B cell (primary cell): Measurements from ENCODE around the gene NIF3L1. TPM values are rescaled to one million over a fixed set of nuclear protein-coding genes. Genes with fewer than 3 reads are reported as not detected.

Experiments used
- ATAC-seq: fragments of 200-7000 bp; cut with Tn5 transposase; one replicate; pipeline ENCODE4 v1.10.0; 2021; ENCODE audit warnings: low read depth, mild to moderate bottlenecking, moderate number of reproducible peaks, moderate library complexity
- CTCF ChIA-PET: fragments of 350-600 bp; sonication (Branson Sonifier 250); formaldehyde crosslinking; loops from one replicate; lab custom pipeline; 2021; ENCODE audit warnings: antibody characterized with exemption, inconsistent platforms; lab: Charles Lee
- POLR2A ChIA-PET: fragments of 350-600 bp; sonication (Branson Sonifier 250); formaldehyde crosslinking; loops from one replicate; lab custom pipeline; 2021; ENCODE audit warnings: antibody characterized with exemption; lab: Charles Lee
- DNase-seq: peaks from one replicate; pipeline ENCODE4 v3.0.0; 2013
- H2AFZ ChIP-seq: 2 replicates; pipeline ENCODE4 v1.6.1; 2012; ENCODE audit warnings: mild to moderate bottlenecking, low read depth, low read length; ENCODE audit not compliant: insufficient read depth, poor library complexity, severe bottlenecking
- H3K27ac ChIP-seq, 2 donors: 1 replicate in 1 of 2; 2 replicates in 1 of 2; pipeline ENCODE4 v1.5.1; 2012 to 2013; ENCODE audit warnings: low read length in 2 of 2, mild to moderate bottlenecking in 2 of 2, moderate library complexity in 1 of 2
- H3K27me3 ChIP-seq, 4 experiments: fragments of 200-600 bp in 1 of 4; sonication (generic) in 1 of 4; replicated peaks in 1 of 4; 1 replicate in 2 of 4; 2 replicates in 2 of 4; pipeline versions ENCODE4 v1.6.1 to v1.7.0; 2013 to 2016; ENCODE audit warnings: low read length in 3 of 4, mild to moderate bottlenecking in 2 of 4, mixed read lengths in 1 of 4, moderate library complexity in 1 of 4; ENCODE audit not compliant: insufficient read depth in 4 of 4, control insufficient read depth in 3 of 4; ENCODE audit errors: control extremely low read depth in 1 of 4
- H3K36me3 ChIP-seq, 2 experiments: replicated peaks in 1 of 2; 1 replicate in 1 of 2; 2 replicates in 1 of 2; pipeline versions ENCODE4 v1.6.1 to v1.7.1; 2013; ENCODE audit warnings: low read length in 1 of 2; ENCODE audit not compliant: insufficient read depth in 2 of 2, control insufficient read depth in 1 of 2; ENCODE audit errors: control extremely low read depth in 1 of 2, extremely low read depth in 1 of 2
- H3K4me1 ChIP-seq, 2 donors: fragments of 200-600 bp in 1 of 2; sonication (generic) in 1 of 2; 1 replicate in 1 of 2; 2 replicates in 1 of 2; pipeline versions ENCODE4 v1.5.1 to v1.6.1; 2013 to 2017; ENCODE audit warnings: low read length in 2 of 2; ENCODE audit not compliant: control insufficient read depth in 2 of 2, insufficient read depth in 2 of 2
- H3K4me2 ChIP-seq: replicated peaks from 2 replicates; pipeline ENCODE3; 2012; ENCODE audit warnings: mild to moderate bottlenecking, low read depth, low read length; ENCODE audit not compliant: poor library complexity, severe bottlenecking
- H3K4me3 ChIP-seq, 5 experiments: fragments of 200-600 bp in 1 of 5; sonication (generic) in 1 of 5; 1 replicate in 3 of 5; 2 replicates in 2 of 5; pipeline versions ENCODE4 v1.5.1 to v1.7.0; 2011 to 2016; ENCODE audit warnings: low read length in 4 of 5, mild to moderate bottlenecking in 4 of 5, low read depth in 2 of 5, control low read depth in 1 of 5, moderate library complexity in 1 of 5; ENCODE audit not compliant: insufficient read depth in 1 of 5; ENCODE audit errors: control extremely low read depth in 1 of 5, extremely low read depth in 1 of 5
- H3K79me2 ChIP-seq: fragments of 200-600 bp; sonication (generic); one replicate; pipeline ENCODE4 v1.6.0; 2016; ENCODE audit warnings: low read length; ENCODE audit not compliant: control insufficient read depth, insufficient read depth
- H3K9ac ChIP-seq: fragments of 200-600 bp; sonication (generic); 2 replicates; pipeline ENCODE4 v1.6.1; 2017; ENCODE audit warnings: mild to moderate bottlenecking, low read length, moderate library complexity
- H3K9me3 ChIP-seq, 3 donors: one replicate each; pipeline versions ENCODE4 v1.6.1 to v1.7.1; 2013; ENCODE audit warnings: low read length in 2 of 3; ENCODE audit not compliant: control insufficient read depth in 2 of 3, insufficient read depth in 1 of 3; ENCODE audit errors: control extremely low read depth in 1 of 3
- H4K20me1 ChIP-seq: 2 replicates; pipeline ENCODE4 v1.6.0; 2012; ENCODE audit warnings: mild to moderate bottlenecking, low read length; ENCODE audit not compliant: insufficient read depth, control insufficient read depth, poor library complexity, severe bottlenecking
- H3K27ac Mint-ChIP-seq: one replicate; pipeline ENCODE4 v1.8.0; 2021; ENCODE audit warnings: mixed read lengths
- H3K27me3 Mint-ChIP-seq: one replicate; pipeline ENCODE4 v1.8.0; 2021; ENCODE audit warnings: mixed read lengths
- H3K4me1 Mint-ChIP-seq: one replicate; pipeline ENCODE4 v1.8.0; 2021; ENCODE audit warnings: mixed read lengths
- H3K4me3 Mint-ChIP-seq: one replicate; pipeline ENCODE4 v1.8.0; 2021; ENCODE audit warnings: mixed read lengths
- H3K9me3 Mint-ChIP-seq: one replicate; pipeline ENCODE4 v1.8.0; 2022; ENCODE audit warnings: mixed read lengths; ENCODE audit not compliant: insufficient read depth
- CTCF ChIP-seq: fragments of 200-600 bp; IDR thresholded peaks from one replicate; pipeline ENCODE4 v1.8.0; 2022; ENCODE audit warnings: antibody characterized with exemption, mild to moderate bottlenecking
- EZH2 ChIP-seq: IDR thresholded peaks from 2 replicates; pipeline ENCODE4 v1.6.1; 2012; ENCODE audit warnings: borderline replicate concordance, low read depth, mild to moderate bottlenecking, moderate library complexity, low read length; ENCODE audit not compliant: insufficient read depth, poor library complexity, severe bottlenecking
- WGBS: methylation state at CpG from one replicate; pipeline ENCODE4 v1.1.5; 2013; ENCODE audit warnings: missing lambda C conversion rate; ENCODE audit not compliant: insufficient coverage; 5-methylcytosine and 5-hydroxymethylcytosine counted together
- intact Hi-C: fragments of 100-400 bp; cut with micrococcal nuclease; formaldehyde crosslinking; loops from one replicate; pipeline ENCODE4 v1.10.0; 2022
- polyA plus RNA-seq: library from polyadenylated mRNA; depleted of rRNA; stranded (reverse); fragments of >200 nt; gene quantifications from 2 replicates; pipeline ENCODE4 v1.2.3, GENCODE V29; 2012
- total RNA-seq, 2 donors: library from RNA; stranded (reverse); fragments of 120-200 nt in 1 of 2; gene quantifications; 1 replicate in 1 of 2; 2 replicates in 1 of 2; pipeline versions ENCODE4 v1.2.3 to v1.2.4, GENCODE V29; 2013 to 2022

The NIF3L1 gene
- total and polyA plus RNA-seq, 2 donors (not counting 1 experiment from before 2014, with no cell fraction given): 22.6 to 26.7 TPM

DNA sequence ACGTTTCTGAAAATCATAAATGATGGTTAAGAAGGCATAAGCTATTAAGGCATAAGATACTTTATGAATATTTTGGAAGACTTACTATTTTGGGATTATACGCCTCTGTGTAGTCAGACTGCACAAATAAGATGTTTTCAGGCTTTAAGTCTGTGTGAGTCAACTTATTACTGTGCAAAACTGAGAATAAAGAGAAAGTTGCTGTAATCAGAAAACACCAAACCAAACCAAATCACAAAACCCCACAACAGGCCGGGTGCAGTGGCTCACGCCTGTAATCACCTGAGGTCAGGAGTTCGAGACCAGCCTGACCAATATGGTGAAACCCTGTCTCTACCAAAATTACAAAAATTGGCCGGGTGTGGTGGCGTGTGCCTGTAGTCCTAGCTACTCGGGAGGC, 32.4 kb upstream of the NIF3L1 start:
- Histone ChIP-seq H2AFZ (no peak overlapping the region), H3K79me2 (peaks cover 77% of the 10 kb centered on the region), H3K27ac (no peak overlapping the region), H4K20me1 (peaks cover 82% of the 10 kb centered on the region), H3K4me3 (no peak overlapping the region), H3K9ac (no peak overlapping the region), H3K4me1 (peaks cover 23 to 37% of the 10 kb centered on the region in 2 donors), H3K36me3 (peaks cover 34 to 100% of the 10 kb centered on the region in 2 experiments), H3K4me2 (no peak overlapping the region), H3K27me3 (no peaks in the 10 kb centered on the region), H3K9me3 (no peaks in the 10 kb centered on the region)
- ChIA-PET POLR2A (no interaction called here), CTCF (interaction anchor here (1.9 kb wide), 1 partner anchor 321 kb away, joined by 5 read pairs; no protein-coding TSS in a partner anchor)
- no peak for ATAC-seq
- 100% methylated on average over 1 of the region's 8 CpGs for whole genome bisulfite sequencing
- Mint-ChIP-seq H3K9me3 (no peaks in the 10 kb centered on the region), H3K27ac (no peak overlapping the region), H3K27me3 (no peaks in the 10 kb centered on the region), H3K4me3 (no peak overlapping the region), H3K4me1 (peaks cover 37% of the 10 kb centered on the region)
- intact Hi-C loops: no loop called here
- no peak for TF ChIP-seq EZH2
- TF ChIP-seq CTCF: no peak
- no peak for DNase-seq

GRCh38 chr2:200860092-200860795, 28.9 kb upstream of the NIF3L1 start:
- TF ChIP-seq CTCF (no peak), EZH2 (no peak)
- Histone ChIP-seq H4K20me1 (peaks cover 81% of the 10 kb centered on the region), H3K4me1 (peaks cover 31 to 42% of the 10 kb centered on the region in 2 donors), H3K9ac (peak overlapping the region; percentile 100), H2AFZ (no peak overlapping the region), H3K36me3 (peaks cover 21 to 68% of the 10 kb centered on the region in 2 experiments), H3K4me3 (peak overlapping the region in 1 of 5 experiments; percentile 93), H3K27me3 (no peaks in the 10 kb centered on the region), H3K9me3 (no peaks in the 10 kb centered on the region), H3K4me2 (peak overlapping the region; percentile 74), H3K79me2 (peaks cover 92% of the 10 kb centered on the region), H3K27ac (peak overlapping the region in 1 of 2 donors; percentile 4)
- H3K4me1 Mint-ChIP-seq: peaks cover 51% of the 10 kb centered on the region
- DNase-seq: peak; percentile 13
- ChIA-PET POLR2A (interaction anchor here (0.6 kb wide), 1 partner anchor 11 kb away, joined by 3 read pairs; no protein-coding TSS in a partner anchor), CTCF (interaction anchor here (1.0 kb wide), 2 partner anchors 10 to 372 kb away, joined by 3 read pairs; no protein-coding TSS in a partner anchor)
- ATAC-seq: no peak
- WGBS: 73% methylated on average over 2 of the region's 12 CpGs
- intact Hi-C loops: loop anchor here (10.0 kb wide), 2 partner anchors 335 to 1405 kb away; partner anchors contain the start of genes NOP58 and SGO2
- H3K27me3 Mint-ChIP-seq: no peaks in the 10 kb centered on the region
- H3K9me3 Mint-ChIP-seq: no peaks in the 10 kb centered on the region
- H3K27ac Mint-ChIP-seq: peak overlapping the region; percentile 44
- H3K4me3 Mint-ChIP-seq: peak overlapping the region; percentile 62
